Endothelial cell of umbilical vein (primary cell): ENCODE measurements around the gene ITM2C. TPM values are rescaled to one million over a fixed set of nuclear protein-coding genes. Genes with fewer than 3 reads are reported as not detected.

ENCODE experiments used
- BruUV-seq: library from RNA; stranded (reverse); fragments of 400-500 nt; replicated peaks from 2 replicates; lab custom pipeline; 2021; lab: Mats Ljungman, UMichigan
- CTCF ChIA-PET: fragments of 300-600, 350-600 bp; sonication (Branson Sonifier 250); formaldehyde crosslinking; loops from one replicate; lab custom pipeline; 2021; ENCODE audit warnings: antibody characterized with exemption, inconsistent platforms; lab: Charles Lee
- POLR2A ChIA-PET: fragments of 300-600, 350-600 bp; sonication (Branson Sonifier 250); formaldehyde crosslinking; loops from one replicate; lab custom pipeline; 2021; ENCODE audit warnings: antibody characterized with exemption, inconsistent platforms; lab: Charles Lee
- DNase-seq: peaks from one replicate; pipeline ENCODE4 v3.0.0-alpha.2; 2011; ENCODE audit warnings: low read depth, low spot score
- FAIRE-seq: peaks from 2 replicates; lab custom pipeline; 2011; peaks lifted over from hg19 to GRCh38; lab: Jason Lieb, UNC
- H2AFZ ChIP-seq: 2 replicates; pipeline ENCODE4 v1.6.0; 2012; ENCODE audit warnings: low read depth, low read length, control low read depth, inconsistent platforms
- H3K27ac ChIP-seq: 2 replicates; pipeline ENCODE4 v1.5.1; 2011; ENCODE audit warnings: low read depth, mild to moderate bottlenecking, control low read depth, low read length, moderate library complexity; ENCODE audit not compliant: insufficient read depth
- H3K27me3 ChIP-seq, 2 experiments: 2 replicates each; pipeline versions ENCODE4 v1.6.0 to v1.6.1; 2011; ENCODE audit warnings: low read length in 2 of 2, mixed read lengths in 1 of 2; ENCODE audit not compliant: control insufficient read depth in 2 of 2, insufficient read depth in 2 of 2
- H3K36me3 ChIP-seq, 2 experiments: 2 replicates in 1 of 2; 3 replicates in 1 of 2; pipeline ENCODE4 v1.5.1; 2011; ENCODE audit warnings: low read length in 2 of 2, mild to moderate bottlenecking in 1 of 2, moderate library complexity in 1 of 2; ENCODE audit not compliant: control insufficient read depth in 2 of 2, insufficient read depth in 2 of 2; ENCODE audit errors: extremely low read depth in 1 of 2
- H3K4me1 ChIP-seq: 3 replicates; pipeline ENCODE4 v1.5.1; 2011; ENCODE audit warnings: mild to moderate bottlenecking, low read length; ENCODE audit not compliant: control insufficient read depth, insufficient read depth; ENCODE audit errors: extremely low read depth
- H3K4me2 ChIP-seq: 2 replicates; pipeline ENCODE4 v1.6.1; 2011; ENCODE audit warnings: low read length, control low read depth, mixed read lengths; ENCODE audit not compliant: insufficient read depth
- H3K4me3 ChIP-seq, 3 experiments: fragments of 200-600 bp in 1 of 3; sonication (generic), shearing (Covaris generic) in 1 of 3; replicated peaks in 1 of 3; 2 replicates each; pipeline ENCODE4 v1.5.1; 2011 to 2016; ENCODE audit warnings: control low read depth in 3 of 3, low read length in 3 of 3, mild to moderate bottlenecking in 2 of 3, inconsistent platforms in 1 of 3, low read depth in 1 of 3, moderate library complexity in 1 of 3; ENCODE audit not compliant: insufficient read depth in 1 of 3
- H3K79me2 ChIP-seq: 2 replicates; pipeline ENCODE4 v1.6.0; 2012; ENCODE audit warnings: low read length, inconsistent platforms; ENCODE audit not compliant: control insufficient read depth, insufficient read depth
- H3K9ac ChIP-seq: replicated peaks from 2 replicates; pipeline ENCODE3; 2011; ENCODE audit warnings: low read length, control low read depth; ENCODE audit not compliant: insufficient read depth; ENCODE audit errors: extremely low read depth
- H3K9me1 ChIP-seq: replicated peaks from 3 replicates; pipeline ENCODE4 v1.6.0; 2011; ENCODE audit warnings: mild to moderate bottlenecking, low read length; ENCODE audit not compliant: control insufficient read depth, insufficient read depth; ENCODE audit errors: extremely low read depth
- H3K9me3 ChIP-seq: replicated peaks from 2 replicates; pipeline ENCODE4 v1.5.1; 2012; ENCODE audit warnings: low read length, inconsistent platforms; ENCODE audit not compliant: control insufficient read depth, insufficient read depth
- H4K20me1 ChIP-seq: replicated peaks from 2 replicates; pipeline ENCODE3; 2011; ENCODE audit warnings: mild to moderate bottlenecking, low read length; ENCODE audit not compliant: control insufficient read depth, insufficient read depth; ENCODE audit errors: extremely low read depth
- CTCF ChIP-seq, 2 donors: IDR thresholded peaks; 1 replicate in 1 of 2; 2 replicates in 1 of 2; pipeline ENCODE4 v1.5.1; 2011; ENCODE audit warnings: low read length in 2 of 2, mild to moderate bottlenecking in 2 of 2, moderate library complexity in 2 of 2, control low read depth in 1 of 2, inconsistent platforms in 1 of 2, low read depth in 1 of 2; ENCODE audit not compliant: insufficient read depth in 1 of 2; ENCODE audit errors: extremely low read depth in 1 of 2
- EZH2 ChIP-seq: IDR thresholded peaks from 2 replicates; pipeline ENCODE4 v1.6.1; 2012; ENCODE audit warnings: borderline replicate concordance, low read depth, mild to moderate bottlenecking, moderate library complexity, low read length, inconsistent platforms; ENCODE audit not compliant: severe bottlenecking
- JUN ChIP-seq: IDR thresholded peaks from 2 replicates; pipeline ENCODE4 v1.6.1; 2011; ENCODE audit warnings: borderline replicate concordance, low read depth; ENCODE audit not compliant: insufficient read length, insufficient read depth
- MAX ChIP-seq: IDR thresholded peaks from 2 replicates; pipeline ENCODE4 v1.6.1; 2011; ENCODE audit not compliant: insufficient read depth, insufficient read length
- POLR2A ChIP-seq: IDR thresholded peaks from 2 replicates; pipeline ENCODE4 v1.6.1; 2012; ENCODE audit warnings: low read depth, mild to moderate bottlenecking, control low read depth, low read length
- POLR2AphosphoS5 ChIP-seq: IDR thresholded peaks from 2 replicates; pipeline ENCODE4 v1.6.1; 2012; ENCODE audit warnings: low read depth, mild to moderate bottlenecking, control low read depth, low read length, moderate library complexity; ENCODE audit not compliant: insufficient read depth
- dilution Hi-C: fragments of 300-500 bp; cut with MboI; formaldehyde crosslinking; loops from one replicate; pipeline ENCODE4 v1.15.0; 2019; ENCODE audit warnings: low sequenced_read_pairs; ENCODE audit not compliant: extremely low pct_ligation_motif_present
- intact Hi-C: fragments of 100-400 bp; cut with micrococcal nuclease; formaldehyde crosslinking; loops from one replicate; pipeline ENCODE4 v1.10.0; 2022
- polyA plus RNA-seq, 4 experiments: library from polyadenylated mRNA; depleted of rRNA in 3 of 4; stranded (reverse) in 3 of 4; unstranded in 1 of 4; fragments of >200 nt; gene quantifications; 2 replicates each; pipeline versions ENCODE4 v1.2.1 to v1.2.3, GENCODE V29; 2011 to 2012; ENCODE audit warnings: missing spikeins in 1 of 4
- total RNA-seq: library from RNA; stranded (reverse); gene quantifications from 2 replicates; pipeline ENCODE4 v1.2.3, GENCODE V29; 2021

The ITM2C gene
- total and polyA plus RNA-seq, 2 donors (not counting 3 experiments of a cell fraction or from before 2014, with no cell fraction given) = 12.0 to 12.1 TPM

- Histone ChIP-seq H3K36me3 (no peaks in the 10 kb centered on the region), H3K79me2 (no peaks in the 10 kb centered on the region), H3K9me1 (no peaks in the 10 kb centered on the region), H3K27me3 (no peaks in the 10 kb centered on the region), H3K9ac (no peak overlapping the region), H3K9me3 (no peaks in the 10 kb centered on the region), H3K4me3 (no peak overlapping the region), H4K20me1 (no peaks in the 10 kb centered on the region), H3K4me1 (no peaks in the 10 kb centered on the region), H3K27ac (no peak overlapping the region), H2AFZ (no peak overlapping the region), H3K4me2 (no peak overlapping the region)
- dilution Hi-C loops (no loop called here), intact Hi-C loops (no loop called here)
- no TSS peak for BruUV-seq
- ChIA-PET CTCF (no interaction called here), POLR2A (no interaction called here)
- no peak for DNase-seq
- no peak for TF ChIP-seq EZH2
- FAIRE-seq = no peak
These were observed 10.1 kb downstream of the ITM2C start for GRCh38 chr2:230874876-230875275.

GRCh38 chr2:230875347-230876315 lies 10.9 kb downstream of the ITM2C start:
- POLR2A ChIA-PET = no interaction called here
- dilution Hi-C loops = no loop called here
- Histone ChIP-seq H3K9ac (no peak overlapping the region), H3K27me3 (no peaks in the 10 kb centered on the region), H3K9me1 (no peaks in the 10 kb centered on the region), H3K36me3 (no peaks in the 10 kb centered on the region), H3K9me3 (no peaks in the 10 kb centered on the region), H3K79me2 (no peaks in the 10 kb centered on the region), H3K4me1 (no peaks in the 10 kb centered on the region), H3K4me3 (no peak overlapping the region), H3K4me2 (no peak overlapping the region), H3K27ac (no peak overlapping the region), H4K20me1 (no peaks in the 10 kb centered on the region), H2AFZ (no peak overlapping the region)
- FAIRE-seq = no peak
- CTCF ChIA-PET = no interaction called here
- intact Hi-C loops = no loop called here
- TF ChIP-seq POLR2AphosphoS5 (no peak), MAX (no peak), CTCF (IDR thresholded peaks at IDR 0.05; ENCODE audit: extremely low read depth in 1 of 2, insufficient read depth in 1 of 2, low read depth in 1 of 2, low read length in 2 of 2) (no peak), EZH2 (no peak), POLR2A (no peak), JUN (no peak)
- DNase-seq = no peak
- no TSS peak for BruUV-seq
